ENCODE measurements around the gene PGGT1B. TPM values are rescaled to one million over a fixed set of nuclear protein-coding genes. Genes with fewer than 3 reads are reported as not detected.

Gene PGGT1B
- total RNA-seq, 3 donors from 2014 or later (not counting 1 experiment from before 2014, with no cell fraction given) = 39.5 to 60.1 (median 46.1) TPM

GRCh38 chr5:115272297-115272958, 9.8 kb upstream of the PGGT1B start:
- no peak overlapping the region for H3K27ac ChIP-seq (ENCODE audit: low read length)
- no peak for DNase-seq
- peaks cover 0 to 6% of the 10 kb centered on the region in 2 donors for H3K27me3 Mint-ChIP-seq (ENCODE audit: low read depth in 2 of 2)
- no peaks in the 10 kb centered on the region for H3K27me3 ChIP-seq (ENCODE audit: control insufficient read depth, insufficient read depth, low read length)
- H3K4me1 ChIP-seq (ENCODE audit: control insufficient read depth, insufficient read depth, low read length) = no peaks in the 10 kb centered on the region
- H3K4me3 ChIP-seq (ENCODE audit: low read length) = no peak overlapping the region
- H3K27ac Mint-ChIP-seq = no peak overlapping the region
- H3K36me3 ChIP-seq (ENCODE audit: control insufficient read depth, insufficient read depth, low read length) = no peaks in the 10 kb centered on the region
- H3K36me3 Mint-ChIP-seq = peaks cover 6% of the 10 kb centered on the region
- ATAC-seq = no peak
- no peak for TF ChIP-seq CTCF (IDR thresholded peaks at IDR 0.05)
- WGBS (ENCODE audit: insufficient coverage) = no CpG with 5 or more reads among the region's 3 CpGs
- no peak overlapping the region for H3K4me3 Mint-ChIP-seq
- H3K9me3 Mint-ChIP-seq = no peaks in the 10 kb centered on the region
- intact Hi-C loops (cut with micrococcal nuclease) = no loop called here
- H3K4me1 Mint-ChIP-seq = no peaks in the 10 kb centered on the region
- H3K9me3 ChIP-seq (ENCODE audit: control insufficient read depth, insufficient read depth, low read length) = no peaks in the 10 kb centered on the region

GRCh38 chr5:115271295-115272050, 8.8 kb upstream of the PGGT1B start:
- H3K27ac ChIP-seq (ENCODE audit: low read length) = no peak overlapping the region

DNA sequence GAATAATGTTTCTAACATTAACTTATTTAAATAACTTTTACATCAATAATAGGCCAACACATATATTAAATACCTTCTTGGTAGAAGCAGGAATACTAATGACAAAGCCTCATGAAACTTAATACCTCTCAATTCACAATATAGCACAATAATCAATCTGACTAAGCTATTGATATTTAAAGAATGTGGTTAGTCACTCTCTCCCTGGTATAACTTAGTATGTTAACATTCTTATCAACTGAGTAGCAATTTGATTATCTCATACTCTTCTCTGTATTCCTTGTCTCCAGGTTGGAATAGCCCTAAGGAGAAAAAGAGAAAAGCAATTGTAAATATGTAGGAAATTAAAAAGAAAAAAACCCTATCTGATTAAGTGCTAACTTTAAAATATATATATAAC, 4.9 kb upstream of the PGGT1B start:
- no peaks in the 10 kb centered on the region for H3K27me3 ChIP-seq (ENCODE audit: control insufficient read depth, insufficient read depth, low read length)
- no peak overlapping the region for H3K4me3 Mint-ChIP-seq
- no peaks in the 10 kb centered on the region for H3K36me3 ChIP-seq (ENCODE audit: control insufficient read depth, insufficient read depth, low read length)
- no peaks in the 10 kb centered on the region for H3K9me3 Mint-ChIP-seq
- H3K27ac Mint-ChIP-seq = no peak overlapping the region
- no peak overlapping the region for H3K4me3 ChIP-seq (ENCODE audit: low read length)
- H3K27ac ChIP-seq (ENCODE audit: low read length) = no peak overlapping the region
- H3K4me1 Mint-ChIP-seq = peaks cover 5 to 8% of the 10 kb centered on the region in 2 donors
- peaks cover 4% of the 10 kb centered on the region for H3K4me1 ChIP-seq (ENCODE audit: control insufficient read depth, insufficient read depth, low read length)
- H3K27me3 Mint-ChIP-seq (ENCODE audit: low read depth in 2 of 2) = peaks cover 0 to 6% of the 10 kb centered on the region in 2 donors
- no peak for ATAC-seq
- no peak for TF ChIP-seq CTCF (IDR thresholded peaks at IDR 0.05)
- peaks cover 6% of the 10 kb centered on the region for H3K36me3 Mint-ChIP-seq
- intact Hi-C loops (cut with micrococcal nuclease) = no loop called here
- DNase-seq = no peak
- H3K9me3 ChIP-seq (ENCODE audit: control insufficient read depth, insufficient read depth, low read length) = no peaks in the 10 kb centered on the region

More at GRCh38 chr5:115271295-115272050, 8.8 kb upstream of the PGGT1B start:
- Mint-ChIP-seq H3K27ac (no peak overlapping the region), H3K36me3 (peaks cover 6% of the 10 kb centered on the region), H3K9me3 (no peaks in the 10 kb centered on the region), H3K4me3 (no peak overlapping the region), H3K4me1 (no peaks in the 10 kb centered on the region), H3K27me3 (ENCODE audit: low read depth in 2 of 2) (peaks cover 0 to 6% of the 10 kb centered on the region in 2 donors)
- WGBS (ENCODE audit: insufficient coverage) = 67% methylated on average over 4 of the region's 6 CpGs
- intact Hi-C loops (cut with micrococcal nuclease) = no loop called here
- Histone ChIP-seq H3K4me1 (ENCODE audit: control insufficient read depth, insufficient read depth, low read length) (no peaks in the 10 kb centered on the region), H3K27me3 (ENCODE audit: control insufficient read depth, insufficient read depth, low read length) (no peaks in the 10 kb centered on the region), H3K9me3 (ENCODE audit: control insufficient read depth, insufficient read depth, low read length) (no peaks in the 10 kb centered on the region), H3K4me3 (ENCODE audit: low read length) (no peak overlapping the region), H3K36me3 (ENCODE audit: control insufficient read depth, insufficient read depth, low read length) (no peaks in the 10 kb centered on the region)
- ATAC-seq = no peak
- DNase-seq = no peak
- no peak for TF ChIP-seq CTCF (IDR thresholded peaks at IDR 0.05)

All from natural killer cell (primary cell).